H1 (cell line): Measurements from ENCODE around the gene WNT9B. TPM values are rescaled to one million over a fixed set of nuclear protein-coding genes. Genes with fewer than 3 reads are reported as not detected.

Experiments
- CTCF ChIA-PET: fragments of 300-600 bp; sonication (Branson Sonifier 250); formaldehyde crosslinking; loops from one replicate; lab custom pipeline; 2021; ENCODE audit not compliant: partially characterized antibody; lab: Charles Lee
- POLR2A ChIA-PET: fragments of 300-600 bp; sonication (Branson Sonifier 250); formaldehyde crosslinking; loops from one replicate; lab custom pipeline; 2021; ENCODE audit warnings: inconsistent platforms; ENCODE audit not compliant: partially characterized antibody; lab: Charles Lee
- DNase-seq, 2 experiments: peaks; one replicate each; pipeline versions ENCODE4 v3.0.0 to v3.0.0-alpha.2; 2010 to 2022; ENCODE audit warnings: low spot score in 2 of 2, low read depth in 1 of 2, mixed read lengths in 1 of 2
- FAIRE-seq: peaks from 2 replicates; lab custom pipeline; 2011; peaks lifted over from hg19 to GRCh38; lab: Jason Lieb, UNC
- H2AFZ ChIP-seq: 2 replicates; pipeline ENCODE4 v1.8.1; 2012; ENCODE audit warnings: low read length, inconsistent platforms
- H2AK5ac ChIP-seq: 2 replicates; pipeline ENCODE4 v1.6.1; 2013; ENCODE audit warnings: low read depth, low read length
- H2BK120ac ChIP-seq: replicated peaks from 2 replicates; pipeline ENCODE3; 2013; ENCODE audit warnings: low read depth, low read length, inconsistent platforms
- H2BK12ac ChIP-seq: 2 replicates; pipeline ENCODE4 v1.6.1; 2013; ENCODE audit warnings: low read depth, low read length
- H2BK15ac ChIP-seq: 2 replicates; pipeline ENCODE4 v1.6.1; 2013; ENCODE audit warnings: low read length
- H2BK20ac ChIP-seq: 2 replicates; pipeline ENCODE4 v1.6.1; 2013; ENCODE audit warnings: low read length
- H2BK5ac ChIP-seq: 2 replicates; pipeline ENCODE4 v1.6.1; 2013; ENCODE audit warnings: low read depth, low read length
- H3K14ac ChIP-seq: 2 replicates; pipeline ENCODE4 v1.6.1; 2013; ENCODE audit warnings: inconsistent platforms; ENCODE audit not compliant: insufficient read length
- H3K18ac ChIP-seq: 2 replicates; pipeline ENCODE4 v1.6.1; 2013; ENCODE audit warnings: low read length; ENCODE audit errors: extremely low read depth
- H3K23ac ChIP-seq: 2 replicates; pipeline ENCODE4 v1.6.1; 2013; ENCODE audit warnings: inconsistent platforms; ENCODE audit not compliant: insufficient read length
- H3K23me2 ChIP-seq: 2 replicates; pipeline ENCODE4 v1.6.1; 2013; ENCODE audit warnings: low read depth, low read length
- H3K27ac ChIP-seq: 2 replicates; pipeline ENCODE4 v1.6.1; 2011; ENCODE audit warnings: low read depth, low read length, inconsistent platforms
- H3K27me3 ChIP-seq, 4 experiments: replicated peaks in 1 of 4; 1 replicate in 1 of 4; 2 replicates in 3 of 4; pipeline versions ENCODE4 v1.6.1 to v1.8.1; 2011 to 2013; ENCODE audit warnings: low read length in 3 of 4, mild to moderate bottlenecking in 3 of 4, inconsistent platforms in 2 of 4, mixed read lengths in 2 of 4, moderate library complexity in 1 of 4; ENCODE audit not compliant: control insufficient read depth in 3 of 4, insufficient read depth in 3 of 4; ENCODE audit errors: extremely low read depth in 1 of 4
- H3K36me3 ChIP-seq, 4 experiments: 2 replicates each; pipeline versions ENCODE4 v1.6.1 to v1.8.1; 2011 to 2013; ENCODE audit warnings: mild to moderate bottlenecking in 4 of 4, low read length in 3 of 4, moderate library complexity in 2 of 4, control low read depth in 1 of 4, inconsistent platforms in 1 of 4; ENCODE audit not compliant: insufficient read depth in 4 of 4, control insufficient read depth in 2 of 4
- H3K4ac ChIP-seq: replicated peaks from 2 replicates; pipeline ENCODE3; 2013; ENCODE audit warnings: low read length, low read depth, mixed read lengths, inconsistent platforms; ENCODE audit not compliant: insufficient read length
- H3K4me1 ChIP-seq, 4 experiments: replicated peaks in 1 of 4; 1 replicate in 1 of 4; 2 replicates in 3 of 4; pipeline versions ENCODE4 v1.6.1 to v1.8.1; 2011 to 2013; ENCODE audit warnings: low read length in 3 of 4, inconsistent platforms in 2 of 4, mixed read lengths in 1 of 4; ENCODE audit not compliant: insufficient read depth in 4 of 4, control insufficient read depth in 3 of 4
- H3K4me2 ChIP-seq, 2 experiments: 2 replicates each; pipeline versions ENCODE4 v1.6.1 to v1.8.1; 2011 to 2013; ENCODE audit warnings: low read depth in 2 of 2, low read length in 2 of 2, control low read depth in 1 of 2, inconsistent platforms in 1 of 2, mild to moderate bottlenecking in 1 of 2; ENCODE audit not compliant: insufficient read depth in 1 of 2
- H3K4me3 ChIP-seq, 4 experiments: fragments of 200-600, 300-600 bp in 1 of 4; sonication (generic), shearing (Covaris generic), sonication (Bioruptor Twin) in 1 of 4; 2 replicates each; pipeline versions ENCODE4 v1.5.1 to v1.8.1; 2011 to 2016; ENCODE audit warnings: low read length in 4 of 4, low read depth in 3 of 4, control low read depth in 2 of 4, inconsistent platforms in 2 of 4, mild to moderate bottlenecking in 2 of 4, mixed read lengths in 1 of 4, moderate library complexity in 1 of 4; ENCODE audit not compliant: insufficient read depth in 2 of 4; ENCODE audit errors: extremely low read depth in 1 of 4
- H3K56ac ChIP-seq: replicated peaks from 2 replicates; pipeline ENCODE3; 2013; ENCODE audit warnings: low read depth, mild to moderate bottlenecking, mixed read lengths, low read length, inconsistent platforms; ENCODE audit not compliant: insufficient read length
- H3K79me1 ChIP-seq: 2 replicates; pipeline ENCODE4 v1.6.1; 2013; ENCODE audit warnings: low read depth, low read length, control low read depth
- H3K79me2 ChIP-seq, 2 experiments: 2 replicates each; pipeline versions ENCODE4 v1.6.1 to v1.8.1; 2012 to 2013; ENCODE audit warnings: low read length in 2 of 2, mild to moderate bottlenecking in 2 of 2, inconsistent platforms in 1 of 2; ENCODE audit not compliant: insufficient read depth in 2 of 2, control insufficient read depth in 1 of 2
- H3K9ac ChIP-seq, 4 experiments: replicated peaks in 1 of 4; 1 replicate in 1 of 4; 2 replicates in 3 of 4; pipeline versions ENCODE4 v1.6.1 to v1.8.1; 2011 to 2013; ENCODE audit warnings: low read depth in 3 of 4, low read length in 3 of 4, control low read depth in 2 of 4, mild to moderate bottlenecking in 2 of 4, moderate library complexity in 2 of 4, inconsistent platforms in 1 of 4; ENCODE audit errors: extremely low read depth in 1 of 4
- H3K9me3 ChIP-seq, 2 experiments: 2 replicates each; pipeline versions ENCODE4 v1.6.1 to v1.8.1; 2012 to 2013; ENCODE audit warnings: mild to moderate bottlenecking in 2 of 2, moderate library complexity in 2 of 2, control low read depth in 1 of 2, inconsistent platforms in 1 of 2, low read depth in 1 of 2, low read length in 1 of 2, mixed read lengths in 1 of 2; ENCODE audit not compliant: insufficient read depth in 2 of 2
- H4K20me1 ChIP-seq, 2 experiments: replicated peaks in 1 of 2; 2 replicates each; pipeline versions ENCODE3 to v1.8.1; 2011 to 2013; ENCODE audit warnings: inconsistent platforms in 2 of 2, low read length in 2 of 2, mild to moderate bottlenecking in 1 of 2; ENCODE audit not compliant: insufficient read depth in 2 of 2, control insufficient read depth in 1 of 2
- H4K5ac ChIP-seq: 2 replicates; pipeline ENCODE4 v1.6.1; 2013; ENCODE audit warnings: low read length, low read depth, mixed read lengths, inconsistent platforms; ENCODE audit not compliant: insufficient read length
- H4K8ac ChIP-seq: 2 replicates; pipeline ENCODE4 v1.8.0; 2013; ENCODE audit warnings: mild to moderate bottlenecking, moderate library complexity, low read length, inconsistent platforms; ENCODE audit not compliant: insufficient read depth; ENCODE audit errors: extremely low read depth
- H4K91ac ChIP-seq: replicated peaks from 2 replicates; pipeline ENCODE3; 2013; ENCODE audit warnings: low read length, mixed read lengths, inconsistent platforms; ENCODE audit not compliant: insufficient read length
- ASH2L ChIP-seq: fragments of 200-600, 300-600 bp; sonication (generic); IDR thresholded peaks from one replicate; pipeline ENCODE4 v1.7.1; 2017; ENCODE audit warnings: low read length
- EP300 ChIP-seq, 2 experiments: IDR thresholded peaks; 1 replicate in 1 of 2; 2 replicates in 1 of 2; pipeline ENCODE4 v1.6.1; 2011 to 2012; ENCODE audit warnings: low read depth in 2 of 2, low read length in 2 of 2, mild to moderate bottlenecking in 2 of 2, borderline replicate concordance in 1 of 2, inconsistent platforms in 1 of 2, moderate library complexity in 1 of 2
- HDAC2 ChIP-seq, 2 experiments: fragments of 300-600 bp in 1 of 2; sonication (generic) in 1 of 2; IDR thresholded peaks; 2 replicates each; pipeline ENCODE4 v1.6.1; 2011 to 2012; ENCODE audit warnings: low read depth in 2 of 2, low read length in 2 of 2, mild to moderate bottlenecking in 2 of 2, moderate library complexity in 2 of 2, borderline replicate concordance in 1 of 2, inconsistent platforms in 1 of 2
- JUND ChIP-seq: IDR thresholded peaks from 2 replicates; pipeline ENCODE4 v1.6.1; 2011; ENCODE audit warnings: mild to moderate bottlenecking, improper control_type of control experiment, low read length
- KDM5A ChIP-seq: fragments of 200-600 bp; IDR thresholded peaks from 2 replicates; pipeline ENCODE4 v1.7.1; 2012; ENCODE audit warnings: mild to moderate bottlenecking, low read length, inconsistent platforms, mixed read lengths
- POU5F1 ChIP-seq: IDR thresholded peaks from 2 replicates; pipeline ENCODE4 v1.6.1; 2011; ENCODE audit warnings: low read depth, mild to moderate bottlenecking, low read length, moderate library complexity
- RFX5 ChIP-seq: IDR thresholded peaks from 2 replicates; pipeline ENCODE4 v1.6.1; 2011; ENCODE audit warnings: low read depth, low read length, improper control_type of control experiment, borderline replicate concordance
- RNF2 ChIP-seq: fragments of 200-900, 300-1000 bp; sonication (generic); IDR thresholded peaks from 2 replicates; pipeline ENCODE4 v1.7.1; 2016; ENCODE audit warnings: borderline replicate concordance, low read depth, mild to moderate bottlenecking, antibody characterized with exemption, low read length; ENCODE audit not compliant: poor library complexity, severe bottlenecking; ENCODE audit errors: missing control alignments
- SUZ12 ChIP-seq: fragments of 200-600 bp; sonication (generic); IDR thresholded peaks from 2 replicates; pipeline ENCODE4 v1.6.1; 2012; ENCODE audit warnings: mild to moderate bottlenecking, inconsistent platforms, low read length, moderate library complexity, mixed read lengths
- TAF1 ChIP-seq: IDR thresholded peaks from 2 replicates; pipeline ENCODE4 v1.6.1; 2011; ENCODE audit warnings: mild to moderate bottlenecking, low read depth, low read length
- TAF7 ChIP-seq: optimal IDR thresholded peaks from 2 replicates; pipeline ENCODE3; 2011; ENCODE audit warnings: low read depth, mild to moderate bottlenecking, inconsistent platforms, low read length, moderate library complexity, borderline replicate concordance
- TCF12 ChIP-seq: IDR thresholded peaks from 2 replicates; pipeline ENCODE4 v1.6.1; 2011; ENCODE audit warnings: low read depth, mild to moderate bottlenecking, low read length
- TEAD4 ChIP-seq: IDR thresholded peaks from 2 replicates; pipeline ENCODE4 v1.6.1; 2012; ENCODE audit warnings: low read depth, low read length, inconsistent platforms, mixed read lengths
- WGBS, 2 experiments: shearing (Covaris generic) in 1 of 2; methylation state at CpG; one replicate each; pipeline versions ENCODE4 v1.1.6 to v1.1.7; 2013 to 2015; ENCODE audit warnings: low lambda C conversion rate in 2 of 2, mixed read lengths in 2 of 2, inconsistent platforms in 1 of 2, low coverage in 1 of 2, missing lambda C conversion rate in 1 of 2; ENCODE audit not compliant: insufficient replicate concordance in 2 of 2, insufficient coverage in 1 of 2, insufficient read length in 1 of 2; ENCODE audit errors: extremely low coverage in 1 of 2, missing lambda C conversion rate in 1 of 2; 5-methylcytosine and 5-hydroxymethylcytosine counted together
- polyA plus RNA-seq, 7 experiments: library from polyadenylated mRNA; depleted of rRNA in 3 of 7; stranded (reverse) in 5 of 7; unstranded in 2 of 7; fragments of >200 nt in 5 of 7; fragments of 200-250 nt in 2 of 7; gene quantifications; 1 replicate in 5 of 7; 2 replicates in 1 of 7; 4 replicates in 1 of 7; pipeline versions ENCODE4 v1.2.1 to v1.2.3, GENCODE V29; 2011 to 2013; ENCODE audit warnings: missing spikeins in 2 of 7, mixed read lengths in 2 of 7
- total RNA-seq: library from RNA; stranded (reverse); fragmentation: NEBNext Ultra II Directional; extraction: Animal tissue kit (Norgen Biotek cat#: 25700); gene quantifications from 2 replicates; pipeline ENCODE4 v1.2.1, GENCODE V29; 2021

The WNT9B gene
- total and polyA plus RNA-seq, 2 of the 8 experiments (the other 6 are each of a cell fraction or from before 2014, with no cell fraction given): 0.21 TPM; not detected in 1

DNA sequence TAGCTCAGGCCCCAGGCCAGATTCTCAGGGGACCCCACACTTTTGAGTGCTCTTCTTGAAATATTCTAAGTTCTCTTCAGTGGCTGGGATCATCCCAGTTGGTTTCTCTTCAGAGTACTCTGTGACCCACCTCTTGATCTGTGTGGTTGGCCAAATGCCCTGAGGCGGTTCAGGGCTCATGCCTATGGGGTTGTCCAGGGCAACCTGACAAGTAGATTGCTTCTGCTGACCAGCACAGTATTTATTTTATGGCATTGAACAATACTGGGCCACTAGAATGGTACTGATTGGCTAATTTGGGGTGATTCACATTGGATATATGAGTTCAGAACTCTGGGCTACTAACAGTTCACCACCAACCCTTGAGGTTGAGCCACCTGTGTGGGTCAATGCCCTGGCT lies 64.2 kb downstream of the WNT9B start:
- Histone ChIP-seq H3K4ac (no peak overlapping the region), H4K8ac (no peak overlapping the region), H2BK5ac (no peak overlapping the region), H3K23me2 (no peaks in the 10 kb centered on the region), H3K14ac (no peak overlapping the region), H3K27ac (no peak overlapping the region), H3K56ac (no peak overlapping the region), H4K91ac (no peak overlapping the region), H4K20me1 (no peaks in the 10 kb centered on the region), H3K4me1 (peaks cover 0 to 2% (median 0%) of the 10 kb centered on the region in 4 experiments; a peak in 1 of 7 replicates), H3K79me1 (no peaks in the 10 kb centered on the region; the same call in 1 of the 2 replicates), H3K18ac (no peak overlapping the region), H4K5ac (no peak overlapping the region), H3K79me2 (no peaks in the 10 kb centered on the region), H3K36me3 (no peaks in the 10 kb centered on the region), H2BK20ac (no peak overlapping the region), H3K9ac (no peak overlapping the region), H2BK15ac (no peak overlapping the region), H3K4me2 (no peak overlapping the region), H2BK120ac (no peak overlapping the region), H3K27me3 (no peaks in the 10 kb centered on the region), H2AFZ (no peak overlapping the region), H2BK12ac (no peak overlapping the region), H3K23ac (no peak overlapping the region), H3K9me3 (no peaks in the 10 kb centered on the region), H2AK5ac (no peak overlapping the region), H3K4me3 (no peak overlapping the region)
- 4% methylated on average over 1 of the region's 1 CpG; no CpG with 5 or more reads in 1 of the 2 experiments for WGBS, 2 experiments
- DNase-seq (no peak), FAIRE-seq (no peak)
- POLR2A ChIA-PET: no interaction called here
- CTCF ChIA-PET: interaction anchor here (1.1 kb wide), 1 partner anchor 72 kb away, joined by 3 read pairs; no protein-coding TSS in a partner anchor
- TF ChIP-seq JUND (no peak), POU5F1 (no peak), TCF12 (no peak), KDM5A (no peak), ASH2L (no peak), RNF2 (no peak), TAF1 (no peak), TEAD4 (no peak), TAF7 (no peak), RFX5 (no peak), HDAC2 (IDR thresholded peaks at IDR 0.05; ENCODE audit: borderline replicate concordance in 1 of 2, low read depth in 2 of 2, low read length in 2 of 2) (no peak), EP300 (IDR thresholded peaks at IDR 0.05; ENCODE audit: borderline replicate concordance in 1 of 2, low read depth in 2 of 2, low read length in 2 of 2) (no peak), SUZ12 (no peak)
